HG02970 (cell line): ENCODE results near the gene SLC1A4.

Source experiments
- ATAC-seq: cut with Tn5 transposase; IDR thresholded peaks from one replicate; pipeline ENCODE4 v1.9.1; 2021; ENCODE audit warnings: mild to moderate bottlenecking, moderate library complexity, moderate number of reproducible peaks; ENCODE audit not compliant: unreplicated experiment, low FRiP score

SLC1A4 gene

DNA sequence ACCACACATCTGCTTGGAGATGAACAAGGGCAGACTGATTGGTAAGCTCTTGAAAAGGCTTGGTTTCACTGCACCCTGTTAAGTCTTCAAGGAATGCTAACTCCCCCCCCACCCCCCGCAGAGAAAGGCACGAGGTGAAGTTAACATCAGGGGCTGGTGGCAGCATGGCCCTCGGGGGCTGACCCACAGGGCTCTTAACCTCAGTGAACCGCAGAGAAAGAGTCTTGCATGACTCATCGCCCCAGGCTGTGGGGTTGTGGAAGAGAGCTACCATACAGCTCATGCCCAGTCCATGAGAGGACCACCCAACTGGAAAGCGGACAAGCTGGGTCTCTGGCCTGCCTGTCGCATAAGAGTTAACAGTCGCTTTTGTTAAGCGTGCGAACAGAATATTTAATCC, 56.5 kb downstream of the SLC1A4 start:
- ATAC-seq: no peak

DNA sequence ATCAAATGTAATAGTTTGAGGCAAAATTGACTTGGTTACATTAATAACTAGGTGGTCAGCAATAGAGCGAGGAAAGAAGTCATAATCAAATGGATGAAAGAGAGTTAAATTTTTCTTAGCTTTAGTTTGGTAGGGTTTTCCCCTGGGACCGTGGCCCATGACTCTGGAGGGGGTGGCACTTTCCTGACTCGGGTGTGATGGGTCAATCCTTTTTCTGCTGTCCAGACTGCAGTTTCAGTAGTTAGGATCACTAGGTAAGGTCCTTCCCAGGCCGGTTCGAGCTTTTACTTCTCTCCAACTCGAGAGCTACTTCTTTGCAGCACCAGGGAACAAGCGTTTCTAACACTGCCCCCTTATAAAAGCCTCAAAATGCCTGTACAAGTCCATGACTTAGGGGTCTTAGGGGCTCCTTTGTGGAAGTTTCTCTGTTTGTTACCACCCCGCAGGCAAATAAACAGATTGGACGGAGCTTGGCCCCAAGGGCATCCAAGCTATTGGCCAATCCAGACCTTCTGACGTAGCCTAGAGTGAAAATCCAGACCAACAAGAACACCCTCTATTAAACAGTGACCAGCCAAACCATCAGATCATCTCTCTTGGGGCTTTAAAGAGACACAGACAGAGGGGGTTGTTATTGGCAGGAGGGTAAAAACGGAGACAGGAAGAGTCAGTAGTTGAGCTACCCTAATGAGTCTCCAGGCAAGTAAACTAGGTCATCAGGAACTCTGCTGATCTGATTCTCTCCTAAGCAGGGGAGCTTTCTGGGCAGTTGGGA, 57.6 kb downstream of the SLC1A4 start:
- ATAC-seq: no peak

DNA sequence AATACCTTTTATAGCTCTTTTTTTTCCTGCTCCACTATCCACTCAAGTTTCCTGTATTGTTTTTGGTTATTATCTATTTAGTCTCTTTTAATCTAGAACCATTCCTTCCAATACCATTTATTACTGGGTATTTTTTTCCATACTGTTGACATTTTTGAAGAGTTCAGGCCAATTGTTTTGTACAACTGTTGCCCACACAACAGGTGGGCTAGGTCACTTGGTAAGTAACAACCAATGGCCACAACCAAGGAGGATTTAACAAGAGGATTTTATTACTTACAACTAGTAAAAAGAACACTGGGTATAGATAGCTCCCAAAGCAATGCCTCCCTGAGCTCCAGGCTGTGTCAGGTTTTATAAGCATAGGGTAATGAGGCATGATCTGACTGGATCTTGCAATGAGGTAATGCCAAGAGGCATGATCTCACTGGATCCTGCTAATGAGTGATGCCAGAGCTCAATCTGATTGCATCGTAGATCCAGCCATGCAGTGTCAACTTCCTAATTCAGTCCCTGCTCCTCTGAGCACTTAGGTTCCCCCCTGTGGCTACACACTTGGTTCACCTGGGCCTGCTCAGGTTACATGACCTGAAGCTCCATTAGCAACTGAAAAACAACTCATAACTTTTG, 59.9 kb downstream of the SLC1A4 start:
- ATAC-seq: no peak

DNA sequence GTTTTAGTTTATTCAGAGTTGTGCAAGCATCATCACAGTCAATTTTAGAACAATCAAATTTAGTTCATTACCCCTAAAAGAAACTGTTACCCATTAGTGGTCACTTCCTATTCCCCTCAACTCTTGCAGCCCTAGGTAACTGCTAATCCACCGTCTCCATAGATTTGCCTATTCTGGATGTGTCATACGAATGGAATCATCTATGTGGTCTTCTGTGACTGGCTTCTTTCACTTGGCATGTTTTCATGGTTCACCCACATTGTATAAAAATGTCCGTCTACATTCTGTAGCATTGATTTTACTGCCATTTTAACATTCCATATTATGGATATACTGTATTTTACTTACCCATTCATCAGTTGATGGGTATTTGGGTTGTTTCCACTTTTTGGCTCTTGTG, 61.7 kb downstream of the SLC1A4 start:
- no peak for ATAC-seq

DNA sequence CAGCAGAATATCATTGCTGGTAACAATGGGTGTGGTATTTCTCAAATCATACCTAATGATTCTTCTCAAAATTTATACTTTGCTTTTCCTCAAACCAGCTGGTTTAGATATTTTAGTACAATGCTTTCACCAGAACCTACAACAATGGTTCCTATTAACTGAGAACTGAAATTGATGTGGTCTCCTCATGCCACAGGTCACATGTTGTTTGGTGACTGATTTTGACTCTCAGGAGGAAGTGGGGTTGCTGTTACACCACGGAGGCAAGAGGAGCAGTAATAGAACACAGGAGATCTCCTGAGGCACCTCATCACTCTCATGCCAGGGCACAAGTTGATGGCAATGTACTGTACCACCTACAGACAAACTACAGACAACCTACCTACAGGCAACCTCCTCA, 64.0 kb downstream of the SLC1A4 start:
- ATAC-seq: no peak

DNA sequence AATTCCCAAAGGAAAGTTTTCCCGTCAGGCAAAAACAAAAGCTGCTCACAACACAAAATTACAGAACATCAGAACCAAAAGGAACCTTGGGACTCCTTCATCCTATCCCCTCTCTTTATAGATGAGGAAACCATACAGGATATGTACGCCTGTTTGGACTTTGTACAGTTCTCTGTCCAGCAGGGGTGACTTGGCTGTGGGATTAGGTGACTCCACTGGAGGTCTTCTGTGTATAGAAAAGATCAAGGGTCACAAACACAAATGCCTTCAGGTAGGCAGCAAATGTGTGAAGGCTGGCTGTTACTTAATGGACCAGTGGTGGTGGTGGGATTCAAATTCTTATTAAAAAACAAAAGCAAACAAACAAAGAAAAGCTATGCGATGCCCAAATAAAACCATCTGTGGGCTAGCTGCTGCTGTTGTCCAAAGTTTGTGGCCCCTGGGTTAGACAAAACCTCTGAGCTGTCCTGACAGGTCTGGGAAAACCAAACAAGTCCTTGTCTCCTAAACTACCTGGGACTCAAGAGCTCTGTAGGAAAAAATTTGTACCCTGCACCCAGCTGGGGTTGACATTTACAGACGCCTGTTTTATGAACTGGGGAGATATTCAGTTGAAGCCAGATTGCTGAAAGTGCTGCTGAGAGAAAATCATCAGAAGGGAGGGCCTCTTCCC, 65.7 kb downstream of the SLC1A4 start:
- no peak for ATAC-seq

DNA sequence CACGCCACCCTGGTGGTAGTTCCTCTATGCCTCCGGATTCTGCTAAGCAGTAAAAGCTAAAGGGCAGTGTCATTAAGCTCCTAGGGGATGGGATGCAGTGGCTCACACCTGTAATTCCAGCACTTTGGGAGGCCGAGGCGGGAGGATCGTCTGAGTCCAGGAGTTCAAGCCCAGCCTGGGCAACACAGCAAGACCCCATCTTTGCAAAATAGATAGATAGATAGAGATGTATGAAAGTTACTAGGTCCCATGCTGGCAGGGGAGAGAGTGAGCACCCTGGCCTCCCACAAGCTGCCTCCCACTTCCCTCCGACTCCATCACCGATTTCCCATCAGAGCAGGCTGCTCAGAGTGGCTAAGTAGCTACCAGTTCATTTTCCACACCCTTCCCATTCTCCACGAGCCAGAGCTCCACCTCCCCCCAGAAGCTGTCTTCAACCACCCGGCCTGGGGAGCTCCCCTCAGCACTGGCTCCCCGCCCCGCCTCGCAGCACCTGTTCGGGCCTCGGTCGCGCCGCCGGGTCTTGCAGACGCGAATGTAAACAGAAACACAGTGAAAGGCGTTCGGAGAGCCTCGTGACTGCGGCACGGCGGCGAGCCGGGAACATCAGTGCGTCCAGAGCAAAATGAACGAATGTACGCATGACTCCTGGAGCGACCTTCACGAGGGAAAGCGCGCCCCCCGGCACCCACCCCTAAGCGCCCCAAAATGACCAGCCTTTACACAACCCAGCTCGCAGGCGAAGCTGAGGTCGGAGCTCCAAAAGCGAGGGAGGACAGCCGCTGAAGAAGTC, 66.4 kb downstream of the SLC1A4 start:
- peak; percentile 30 for ATAC-seq

DNA sequence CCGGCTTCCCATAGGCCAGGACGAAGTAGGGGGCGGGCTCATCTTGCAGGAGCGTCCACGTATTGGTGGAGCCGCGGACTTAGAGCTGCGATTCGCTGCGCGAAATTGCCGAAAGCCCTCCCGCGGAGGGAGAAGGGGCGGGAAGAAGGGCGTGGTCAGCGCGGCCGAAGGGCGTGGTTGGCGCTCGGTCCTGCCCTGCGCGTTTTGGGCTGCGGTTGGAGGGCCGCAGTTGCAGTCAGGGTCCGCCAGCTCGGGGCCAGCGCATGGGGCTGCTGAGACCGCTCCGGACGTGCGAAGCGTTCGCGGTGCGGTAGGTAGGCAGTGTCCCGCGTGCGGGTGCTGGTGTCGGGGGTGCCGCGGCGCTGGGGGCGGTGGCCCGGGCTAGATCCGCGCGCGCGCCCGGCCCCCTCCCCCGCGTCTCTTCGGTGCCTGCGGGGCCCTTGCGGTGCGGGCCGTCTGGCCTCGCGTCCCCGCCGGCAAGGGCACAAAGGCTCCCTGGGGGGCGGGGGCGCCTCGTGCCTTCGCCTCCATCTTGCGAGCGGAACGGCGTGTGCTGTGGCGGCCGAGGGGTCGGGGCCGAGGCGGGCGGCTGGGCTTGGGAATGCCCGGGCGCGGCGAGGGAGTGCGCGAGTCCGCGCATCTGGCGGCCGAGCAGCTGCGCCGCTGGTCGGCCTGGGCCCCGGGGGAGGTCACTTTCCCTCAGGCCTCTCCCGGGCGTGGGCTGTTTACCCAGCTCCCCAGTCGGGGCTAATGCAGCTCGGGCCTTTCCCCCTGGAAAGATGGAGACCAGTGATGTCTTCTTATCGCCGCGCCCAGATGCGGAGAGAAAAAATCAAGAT, 67.2 kb downstream of the SLC1A4 start, which contains the start of gene CEP68:
CEP68 (plus strand) TSS at position 202 of the 839 bp plus-strand sequence. CDS start 13,029 bp downstream, outside the sequence.
- peak; percentile 90 for ATAC-seq

DNA sequence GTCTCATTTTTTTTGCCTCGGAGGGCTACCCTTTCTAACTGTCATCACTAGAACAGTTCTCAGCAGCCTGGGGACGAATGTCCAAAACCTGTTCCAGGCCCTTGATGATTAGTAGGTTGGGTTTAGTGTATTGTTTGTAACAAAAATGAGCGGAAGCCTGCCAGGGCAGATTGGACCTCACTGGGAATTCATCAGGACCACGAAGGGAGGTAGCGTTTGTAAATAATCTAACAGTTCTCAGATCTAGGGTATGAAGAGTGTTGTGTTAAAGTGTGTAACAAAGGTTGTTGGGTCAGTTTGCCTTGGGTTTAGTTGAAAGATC, 67.8 kb downstream of the SLC1A4 start:
- no peak for ATAC-seq

DNA sequence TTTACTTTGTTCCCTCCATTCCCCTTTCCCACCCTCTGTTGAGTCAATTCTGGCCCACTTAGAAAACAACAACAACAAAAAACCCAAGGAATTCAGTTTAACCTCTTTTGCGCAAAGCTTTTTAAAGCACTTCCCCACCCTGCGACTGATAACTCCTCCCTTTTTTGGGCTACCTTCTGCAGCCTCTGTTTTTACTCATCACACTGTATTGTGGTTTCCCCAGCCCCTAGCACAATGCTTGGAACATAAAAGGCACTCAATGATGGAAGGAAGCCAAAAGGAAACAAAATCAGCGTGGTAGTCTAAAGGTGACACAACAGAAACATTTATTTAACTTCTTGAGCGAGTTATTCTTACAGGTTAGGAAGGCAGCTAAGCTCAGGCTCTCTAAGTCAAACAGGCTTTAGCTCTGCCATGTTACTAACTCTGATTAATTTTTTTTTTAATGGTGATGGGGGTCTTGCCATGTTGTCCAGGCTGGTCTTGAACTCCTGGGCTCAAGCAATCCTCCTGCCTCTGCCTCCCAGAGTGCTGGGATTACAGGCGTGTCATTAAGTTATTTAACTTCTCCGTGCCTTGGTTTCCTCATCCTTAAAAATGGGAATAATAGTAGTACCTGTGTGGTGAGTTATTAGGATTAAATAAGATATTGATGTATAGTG, 68.3 kb downstream of the SLC1A4 start:
- no peak for ATAC-seq

DNA sequence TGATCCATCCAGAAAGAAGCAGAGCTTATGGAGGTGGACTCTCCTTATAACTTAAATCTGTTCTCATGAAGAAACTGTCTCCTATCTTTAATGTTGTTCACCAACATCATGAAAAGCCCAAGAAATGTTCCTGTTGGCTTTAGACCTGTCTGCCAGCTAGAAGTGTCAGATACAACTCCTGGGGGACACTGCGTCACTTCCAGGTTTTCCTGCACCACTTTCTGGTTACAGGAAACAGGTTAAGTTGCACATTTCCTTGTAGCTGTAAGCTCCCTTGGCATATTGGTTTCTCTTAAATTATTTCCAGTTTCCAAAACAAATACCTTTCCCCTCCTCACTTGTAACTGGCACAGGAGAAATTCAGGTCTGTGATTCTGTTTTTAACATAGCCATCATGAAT, 69.9 kb downstream of the SLC1A4 start:
- no peak for ATAC-seq

DNA sequence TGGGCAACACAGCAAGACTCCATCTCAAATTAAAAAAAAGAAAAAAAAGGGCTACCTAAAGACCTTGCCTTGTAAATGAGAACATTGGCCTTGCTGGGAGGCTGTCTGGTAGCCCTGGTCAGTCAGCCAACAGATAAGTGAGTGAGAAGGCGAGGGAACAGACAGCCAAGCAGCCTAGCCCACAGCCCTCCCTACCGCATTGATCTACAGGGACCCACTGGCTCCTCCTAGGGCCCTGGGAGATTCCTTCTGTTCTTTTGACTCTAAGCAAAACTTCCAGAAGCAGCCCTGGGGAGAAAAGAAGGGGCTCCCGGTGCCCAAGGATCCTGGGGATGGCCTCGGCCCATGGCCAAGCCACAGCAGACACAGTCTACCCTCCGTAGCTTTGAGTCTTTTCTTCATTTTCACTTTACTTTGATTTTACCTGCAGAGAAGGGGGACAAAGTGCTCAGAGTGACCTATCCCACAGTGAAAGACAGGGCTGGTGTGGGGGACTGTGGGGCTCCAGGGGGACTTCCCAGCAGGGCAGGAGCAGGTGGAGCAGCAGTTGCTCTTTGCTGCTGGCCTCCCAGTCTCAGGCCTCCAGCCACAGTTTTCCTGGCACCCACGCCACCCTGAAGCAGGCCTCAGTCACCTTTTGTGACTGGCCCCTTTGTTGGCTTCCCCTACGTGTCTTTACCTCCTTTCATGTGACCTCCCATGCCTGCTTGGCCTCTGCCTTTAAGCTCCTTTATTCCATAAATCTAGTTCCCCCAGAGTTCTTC, 72.1 kb downstream of the SLC1A4 start:
- no peak for ATAC-seq

DNA sequence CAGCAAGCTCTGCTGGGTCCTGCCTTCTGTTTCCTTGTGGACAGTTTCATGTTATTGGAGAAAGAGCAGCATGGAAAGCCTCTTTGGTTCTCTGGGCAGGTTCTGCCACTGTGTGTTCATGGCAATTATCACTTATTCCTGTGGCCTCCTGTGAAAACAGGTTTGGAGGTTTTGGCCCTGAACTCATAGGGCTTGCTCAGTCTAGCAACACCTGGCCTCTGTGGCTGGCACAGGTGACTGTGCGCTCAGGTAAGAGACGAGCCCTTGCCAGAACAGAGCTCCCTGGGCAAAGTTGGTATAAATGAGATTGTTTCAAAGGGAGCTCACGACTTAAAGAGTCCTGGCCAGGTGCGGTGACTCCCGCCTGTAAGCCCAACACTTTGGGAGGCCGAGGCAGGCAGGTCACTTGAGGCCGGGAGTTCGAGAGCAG, 72.7 kb downstream of the SLC1A4 start:
- ATAC-seq: no peak

DNA sequence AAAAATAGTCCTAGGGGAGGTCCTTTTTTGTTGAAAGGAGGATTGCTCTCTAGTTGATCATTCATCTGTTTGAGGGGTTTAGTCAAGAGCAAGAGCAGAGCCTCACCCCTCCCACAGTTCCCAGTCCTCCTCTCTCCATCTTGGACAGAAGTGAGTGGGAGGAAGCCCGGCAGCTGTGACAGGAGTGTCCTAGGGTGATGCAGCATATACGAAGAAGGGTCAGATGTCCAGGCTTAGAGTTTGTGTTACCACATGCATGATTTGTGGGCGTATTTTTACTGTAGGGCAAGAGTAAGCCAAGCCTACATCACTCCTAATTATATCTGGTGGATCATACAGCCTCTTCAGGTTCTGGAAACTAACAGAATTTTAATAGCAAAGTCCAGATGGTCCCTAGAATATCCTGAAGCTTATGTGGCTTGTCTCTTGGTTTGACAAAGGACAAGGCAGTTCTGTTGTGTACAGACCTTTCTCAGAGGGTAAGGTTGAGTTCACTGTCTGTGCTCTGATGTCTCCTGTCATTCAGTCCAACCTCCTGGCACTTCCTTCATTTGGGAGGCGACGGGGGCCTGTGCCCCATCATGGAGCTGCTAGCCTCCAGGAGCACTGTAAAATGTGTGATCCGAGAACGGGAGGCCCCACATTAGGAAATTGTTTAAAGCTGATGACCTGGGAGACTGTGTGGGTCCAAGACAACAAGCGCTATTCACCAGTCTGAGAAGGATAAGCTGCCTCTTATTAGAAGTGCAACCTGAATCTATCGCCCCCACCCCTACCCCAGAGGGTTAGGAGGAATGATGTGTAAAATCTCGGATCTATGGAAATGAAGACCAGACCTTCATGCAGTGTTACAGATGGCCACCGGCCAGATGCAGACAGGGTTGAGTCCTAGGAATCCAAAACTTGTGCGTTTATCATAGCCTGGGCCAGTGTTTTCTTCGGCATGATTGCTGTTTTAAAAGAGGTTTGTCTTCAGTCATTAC, 73.9 kb downstream of the SLC1A4 start:
- no peak for ATAC-seq

DNA sequence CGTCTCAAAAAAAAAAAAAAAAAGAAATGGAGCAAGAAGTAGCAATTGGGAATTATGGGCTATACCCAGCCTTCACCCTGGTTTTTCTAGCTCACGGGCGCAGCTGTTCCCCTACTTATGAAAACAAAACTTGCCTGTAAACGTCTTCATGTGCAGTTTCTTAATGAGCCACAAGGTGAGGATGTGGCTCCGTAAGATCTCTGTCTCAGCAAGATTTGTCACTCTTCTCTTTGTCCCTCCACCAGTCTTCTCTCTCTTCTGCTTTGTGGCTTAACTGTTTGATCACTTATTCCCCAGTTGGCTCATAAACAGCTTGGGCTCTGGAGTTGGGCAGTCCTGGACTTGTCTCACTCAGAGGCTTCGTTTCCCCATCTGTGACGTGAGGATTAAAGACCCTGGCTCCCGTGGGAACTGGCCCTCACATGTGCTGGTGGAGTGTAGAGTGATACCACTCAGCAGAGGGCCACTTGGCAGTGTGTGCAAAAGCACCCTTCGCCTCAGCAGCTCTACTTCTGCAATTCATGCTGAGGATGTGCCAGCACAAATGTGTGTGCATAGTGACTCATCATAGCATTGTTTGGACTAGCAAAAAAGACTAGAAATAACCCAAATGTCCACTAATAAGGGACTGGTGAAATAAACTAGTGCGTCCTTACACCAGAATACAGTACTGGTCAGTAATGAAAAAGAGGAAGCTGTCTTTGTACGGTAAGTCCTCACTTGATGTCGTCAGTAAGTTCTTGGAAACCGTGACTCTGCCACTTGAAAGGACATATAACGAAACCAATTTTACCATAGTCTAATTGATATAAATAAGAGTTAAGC, 75.7 kb downstream of the SLC1A4 start:
- ATAC-seq: peak; percentile 67

DNA sequence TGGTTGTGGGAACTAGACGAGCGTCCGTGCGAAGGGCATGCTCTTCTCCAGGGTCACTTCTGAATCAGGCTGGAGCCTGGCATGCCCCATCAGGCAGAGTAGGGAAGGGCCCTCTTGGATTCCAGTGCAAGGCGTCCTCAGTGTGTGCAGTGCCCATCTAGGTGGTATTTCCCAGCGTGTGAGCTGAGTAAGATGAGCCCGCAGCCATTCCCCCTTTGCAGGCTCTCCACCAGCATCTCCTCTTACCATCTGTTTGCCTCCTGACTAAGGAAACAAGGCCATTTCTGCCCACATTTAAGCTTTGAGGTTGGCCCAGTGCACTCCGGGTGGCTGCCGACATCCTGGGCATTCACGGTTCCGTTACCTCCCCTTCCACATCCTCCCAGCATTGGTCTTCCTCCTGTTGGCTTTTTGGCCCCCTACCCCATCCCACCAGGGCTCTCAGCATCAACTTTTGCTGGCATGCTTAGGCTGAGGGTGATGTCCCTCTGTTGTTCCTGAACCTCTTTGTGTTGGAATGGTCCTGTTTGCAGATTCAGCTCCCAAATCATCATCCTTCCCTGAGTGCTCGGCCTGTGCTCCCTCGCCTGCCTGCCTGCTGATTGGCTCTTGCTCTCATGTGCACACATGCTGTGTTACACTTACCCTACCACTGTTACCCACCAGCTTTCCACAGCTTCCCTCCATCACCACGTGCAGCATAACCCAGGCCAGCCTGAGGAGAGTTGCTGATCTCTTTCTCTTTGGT, 78.8 kb downstream of the SLC1A4 start:
- ATAC-seq: no peak
